ENCODE data around the gene SAP25. TPM values are rescaled to one million over a fixed set of nuclear protein-coding genes. Genes with fewer than 3 reads are reported as not detected.

SAP25 gene
- total and polyA plus RNA-seq, 7 donors: 0.71 to 7.2 (median 2.2) TPM; not detected in 3

GRCh38 chr7:100547872-100548271 lies 25.8 kb downstream of the SAP25 start:
- Histone ChIP-seq H3K27ac (peak overlapping the region; percentile 87 to 90 (median 88)), H3K36me3 (peaks cover 4 to 38% (median 16%) of the 10 kb centered on the region in 4 donors), H3K9me3 (no peaks in the 10 kb centered on the region), H3K4me1 (peaks cover 0 to 60% (median 52%) of the 10 kb centered on the region in 4 donors), H3K4me3 (no peak overlapping the region), H3K27me3 (no peaks in the 10 kb centered on the region)
- 15 to 25% methylated on average over 2 of the region's 2 CpGs for WGBS, 2 donors
- intact Hi-C loops (cut with DNase I): no loop called here
- no peak for TF ChIP-seq POLR2A (IDR thresholded peaks at IDR 0.05)
- TF ChIP-seq POLR2AphosphoS5 (IDR thresholded peaks at IDR 0.05): peak in 1 of 4 donors; percentile 16
- TF ChIP-seq CTCF (IDR thresholded peaks at IDR 0.05): peak in 1 of 4 experiments; percentile 13
- DNase-seq: no peak

- no peaks in the 10 kb centered on the region for H3K9me3 ChIP-seq
- intact Hi-C loops (cut with DNase I): no loop called here
- 23 to 62% methylated on average over 9 of the region's 9 CpGs for WGBS, 2 donors
These were observed 26.5 kb downstream of the SAP25 start for GRCh38 chr7:100546926-100547800.

GRCh38 chr7:100546129-100546925 lies 27.4 kb downstream of the SAP25 start:
- Histone ChIP-seq H3K27ac (peak overlapping the region; percentile 87 to 90 (median 88)), H3K27me3 (no peaks in the 10 kb centered on the region), H3K36me3 (peaks cover 2 to 22% (median 7%) of the 10 kb centered on the region in 4 donors), H3K4me1 (peaks cover 0 to 60% (median 52%) of the 10 kb centered on the region in 4 donors), H3K9me3 (no peaks in the 10 kb centered on the region), H3K4me3 (no peak overlapping the region)
- TF ChIP-seq EP300 (IDR thresholded peaks at IDR 0.05): no peak
- no peak for TF ChIP-seq POLR2AphosphoS5 (IDR thresholded peaks at IDR 0.05)
- no peak for TF ChIP-seq POLR2A (IDR thresholded peaks at IDR 0.05)
- TF ChIP-seq CTCF (IDR thresholded peaks at IDR 0.05): no peak
- intact Hi-C loops (cut with DNase I): no loop called here
- DNase-seq: no peak
- WGBS, 2 donors: 8 to 49% methylated on average over 10 of the region's 10 CpGs

More at GRCh38 chr7:100546926-100547800, 26.5 kb downstream of the SAP25 start:
- Histone ChIP-seq H3K4me3 (no peak overlapping the region), H3K27me3 (no peaks in the 10 kb centered on the region), H3K4me1 (peaks cover 0 to 60% (median 52%) of the 10 kb centered on the region in 4 donors), H3K27ac (peak overlapping the region; percentile 87 to 90 (median 88)), H3K36me3 (peaks cover 4 to 31% (median 10%) of the 10 kb centered on the region in 4 donors)
- no peak for DNase-seq
- TF ChIP-seq POLR2AphosphoS5 (IDR thresholded peaks at IDR 0.05): no peak
- no peak for TF ChIP-seq POLR2A (IDR thresholded peaks at IDR 0.05)
- TF ChIP-seq CTCF (IDR thresholded peaks at IDR 0.05): no peak
- no peak for TF ChIP-seq EP300 (IDR thresholded peaks at IDR 0.05)

GRCh38 chr7:100545360-100546128 lies 28.2 kb downstream of the SAP25 start:
- peak; percentile 88 for DNase-seq
- Histone ChIP-seq H3K36me3 (peaks cover 0 to 17% (median 4%) of the 10 kb centered on the region in 4 donors), H3K9me3 (no peaks in the 10 kb centered on the region), H3K27me3 (no peaks in the 10 kb centered on the region), H3K4me3 (no peak overlapping the region), H3K4me1 (peaks cover 0 to 63% (median 55%) of the 10 kb centered on the region in 4 donors), H3K27ac (peak overlapping the region; percentile 87 to 90 (median 88))
- WGBS, 2 donors: 7 to 31% methylated on average over 3 of the region's 3 CpGs
- TF ChIP-seq POLR2AphosphoS5 (IDR thresholded peaks at IDR 0.05): peak; percentile 36 to 82 (median 69)
- TF ChIP-seq EP300 (IDR thresholded peaks at IDR 0.05): peak in 2 of 4 donors; percentile 69 to 81
- no peak for TF ChIP-seq POLR2A (IDR thresholded peaks at IDR 0.05)
- no peak for TF ChIP-seq CTCF (IDR thresholded peaks at IDR 0.05)
- intact Hi-C loops (cut with DNase I): no loop called here

Data from sigmoid colon (tissue), 7 donors.